Measurements from ENCODE around the gene TAP1. TPM values are rescaled to one million over a fixed set of nuclear protein-coding genes. Genes with fewer than 3 reads are reported as not detected.

The TAP1 gene
- total RNA-seq, 4 donors from 2014 or later: 25.6 to 136 (median 107) TPM

GRCh38 chr6:32852018-32852843 lies 1.3 kb downstream of the TAP1 start:
- Histone ChIP-seq H3K27me3 (no peaks in the 10 kb centered on the region), H3K36me3 (peaks cover 0 to 48% (median 0%) of the 10 kb centered on the region in 3 donors), H3K4me3 (peak overlapping the region; percentile 95 to 99 (median 96)), H3K27ac (peak overlapping the region; percentile 97 to 100 (median 98)), H3K9me3 (no peaks in the 10 kb centered on the region), H3K4me1 (peaks cover 0 to 33% (median 10%) of the 10 kb centered on the region in 4 donors)
- no peak for TF ChIP-seq POLR2A (IDR thresholded peaks at IDR 0.05)
- TF ChIP-seq CTCF (IDR thresholded peaks at IDR 0.05): no peak
- DNase-seq: peak; percentile 67 to 80 (median 70)

DNA sequence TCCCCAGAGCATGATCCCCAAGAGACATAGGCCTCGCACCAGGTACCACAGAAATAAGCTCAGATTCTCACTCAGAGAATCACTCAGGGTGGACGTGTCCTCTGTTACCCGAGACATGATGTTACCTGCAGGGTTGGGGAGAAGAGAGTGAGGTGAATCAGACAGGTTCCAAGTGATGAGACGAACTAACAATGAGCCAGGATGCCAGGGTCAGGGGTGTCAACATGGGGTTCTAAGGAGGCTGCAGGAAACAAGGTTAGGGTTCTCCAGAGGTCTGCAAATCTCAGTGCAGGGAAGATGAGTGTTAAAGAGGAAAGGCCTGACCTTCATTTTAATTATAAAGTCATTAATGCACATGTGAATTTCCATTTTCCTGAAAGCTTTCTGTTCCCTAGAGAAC lies 2.5 kb downstream of the TAP1 start:
- peaks cover 0 to 55% (median 0%) of the 10 kb centered on the region in 3 donors for H3K36me3 ChIP-seq
- no peak for TF ChIP-seq CTCF (IDR thresholded peaks at IDR 0.05)
- no peak for TF ChIP-seq POLR2A (IDR thresholded peaks at IDR 0.05)
- H3K4me1 ChIP-seq: peaks cover 0 to 38% (median 13%) of the 10 kb centered on the region in 4 donors
- DNase-seq: no peak
- no peaks in the 10 kb centered on the region for H3K27me3 ChIP-seq
- H3K27ac ChIP-seq: peak overlapping the region in 2 of 4 donors; percentile 20 to 100
- H3K4me3 ChIP-seq: no peak overlapping the region
- no peaks in the 10 kb centered on the region for H3K9me3 ChIP-seq

- H3K36me3 ChIP-seq: peaks cover 0 to 63% (median 0%) of the 10 kb centered on the region in 3 donors
- no peak overlapping the region for H3K27ac ChIP-seq
Observed at GRCh38 chr6:32849126-32849525, 4.4 kb downstream of the TAP1 start.

DNA sequence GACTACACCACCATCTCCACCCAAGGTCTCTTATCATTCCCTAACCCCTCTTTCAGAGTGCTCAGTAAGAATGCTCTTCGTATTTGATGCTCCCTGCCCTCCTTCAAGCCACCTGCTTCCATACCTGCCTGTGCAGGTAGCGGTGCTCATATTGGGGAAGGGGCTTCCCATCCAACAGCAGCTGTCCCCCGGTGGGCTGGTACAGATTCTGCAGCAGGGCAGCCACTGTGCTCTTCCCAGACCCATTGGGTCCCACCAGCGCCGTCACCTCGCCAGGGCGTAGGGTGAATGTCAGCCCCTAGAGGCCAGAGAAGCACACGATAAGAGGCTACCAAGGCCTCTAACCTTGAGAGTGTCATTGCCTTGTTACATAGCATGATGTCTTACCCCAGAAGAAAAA lies 5.7 kb downstream of the TAP1 start:
- Histone ChIP-seq H3K4me1 (peaks cover 0 to 47% (median 11%) of the 10 kb centered on the region in 4 donors), H3K4me3 (no peak overlapping the region)

More at GRCh38 chr6:32849126-32849525, 4.4 kb downstream of the TAP1 start:
- Histone ChIP-seq H3K4me1 (peaks cover 0 to 41% (median 11%) of the 10 kb centered on the region in 4 donors), H3K27me3 (no peaks in the 10 kb centered on the region), H3K9me3 (no peaks in the 10 kb centered on the region), H3K4me3 (no peak overlapping the region)
- no peak for DNase-seq
- no peak for TF ChIP-seq POLR2A (IDR thresholded peaks at IDR 0.05)
- no peak for TF ChIP-seq CTCF (IDR thresholded peaks at IDR 0.05)

DNA sequence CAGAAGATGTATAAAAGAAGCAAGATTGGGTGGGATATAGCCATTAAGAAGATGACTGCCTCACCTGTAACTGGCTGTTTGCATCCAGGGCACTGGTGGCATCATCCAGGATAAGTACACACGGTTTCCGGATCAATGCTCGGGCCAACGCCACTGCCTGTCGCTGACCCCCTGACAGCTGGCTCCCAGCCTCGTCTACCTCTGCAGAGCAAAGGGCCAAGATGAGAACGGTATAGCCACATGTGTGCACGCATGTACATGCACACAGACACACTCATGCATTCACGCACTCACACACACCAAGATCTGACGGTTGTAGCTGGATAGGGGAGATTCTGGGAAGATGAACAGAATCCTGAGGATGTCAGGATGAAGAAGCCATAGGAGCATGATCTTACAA lies 6.5 kb downstream of the TAP1 start:
- H3K4me1 ChIP-seq: peaks cover 0 to 50% (median 11%) of the 10 kb centered on the region in 4 donors
- no peak for DNase-seq
- H3K9me3 ChIP-seq: no peaks in the 10 kb centered on the region
- H3K36me3 ChIP-seq: peaks cover 0 to 70% (median 0%) of the 10 kb centered on the region in 3 donors
- no peak for TF ChIP-seq CTCF (IDR thresholded peaks at IDR 0.05)
- no peak for TF ChIP-seq POLR2A (IDR thresholded peaks at IDR 0.05)
- H3K27me3 ChIP-seq: no peaks in the 10 kb centered on the region
- H3K4me3 ChIP-seq: peak overlapping the region in 1 of 4 donors; percentile 7
- peak overlapping the region in 1 of 4 donors; percentile 100 for H3K27ac ChIP-seq

More for the DNA sequence above, 5.7 kb downstream of the TAP1 start:
- peaks cover 0 to 63% (median 0%) of the 10 kb centered on the region in 3 donors for H3K36me3 ChIP-seq
- TF ChIP-seq CTCF (IDR thresholded peaks at IDR 0.05) (no peak), POLR2A (IDR thresholded peaks at IDR 0.05) (no peak)
- DNase-seq: no peak
- no peaks in the 10 kb centered on the region for H3K27me3 ChIP-seq
- H3K27ac ChIP-seq: no peak overlapping the region
- no peaks in the 10 kb centered on the region for H3K9me3 ChIP-seq
